Effector memory CD8-positive, alpha-beta T cell (primary cell): ENCODE results near the gene BRF1.
"Not testable (repeated sequence)": the region's sequence is repeated elsewhere in the genome, so short reads cannot be mapped to it uniquely, and the experiment has no call there.

Experiments used
- ATAC-seq: fragments of 150-1000 bp; cut with Tn5 transposase; replicated peaks from 2 replicates; pipeline ENCODE4 v1.10.0; 2021; ENCODE audit warnings: mild to moderate bottlenecking, moderate library complexity
- DNase-seq, 3 experiments: peaks; one replicate each; pipeline ENCODE4 v3.0.0; 2021
- H3K27ac Mint-ChIP-seq, 2 donors: one replicate each; pipeline ENCODE4 v1.8.0; 2022; ENCODE audit warnings: mild to moderate bottlenecking in 2 of 2, mixed read lengths in 2 of 2, moderate library complexity in 2 of 2
- H3K27me3 Mint-ChIP-seq, 2 donors: one replicate each; pipeline ENCODE4 v1.8.0; 2022; ENCODE audit warnings: mixed read lengths in 2 of 2
- H3K36me3 Mint-ChIP-seq: one replicate; pipeline ENCODE4 v1.8.0; 2022; ENCODE audit warnings: mild to moderate bottlenecking, moderate library complexity, mixed read lengths; ENCODE audit not compliant: insufficient read depth
- H3K4me1 Mint-ChIP-seq, 2 donors: one replicate each; pipeline ENCODE4 v1.8.0; 2022; ENCODE audit warnings: low read depth in 2 of 2, mixed read lengths in 2 of 2
- H3K4me3 Mint-ChIP-seq, 2 donors: one replicate each; pipeline ENCODE4 v1.8.0; 2022; ENCODE audit warnings: mild to moderate bottlenecking in 2 of 2, mixed read lengths in 2 of 2, moderate library complexity in 2 of 2
- H3K9me3 Mint-ChIP-seq, 2 donors: one replicate each; pipeline ENCODE4 v1.8.0; 2022; ENCODE audit warnings: mixed read lengths in 2 of 2

The BRF1 gene

GRCh38 chr14:105283899-105284298, 16.9 kb downstream of the BRF1 start:
- Mint-ChIP-seq H3K27ac (peak overlapping the region in 1 of 2 donors; percentile 31), H3K9me3 (no peaks in the 10 kb centered on the region), H3K27me3 (no peaks in the 10 kb centered on the region), H3K4me1 (peaks cover 19 to 37% of the 10 kb centered on the region in 2 donors), H3K4me3 (no peak overlapping the region), H3K36me3 (peaks cover 18% of the 10 kb centered on the region)
- ATAC-seq (no peak), DNase-seq (no peak)

- Mint-ChIP-seq H3K27ac (no peak overlapping the region), H3K36me3 (peaks cover 21% of the 10 kb centered on the region), H3K4me3 (no peak overlapping the region), H3K27me3 (no peaks in the 10 kb centered on the region), H3K4me1 (peaks cover 19 to 38% of the 10 kb centered on the region in 2 donors), H3K9me3 (no peaks in the 10 kb centered on the region)
- DNase-seq (no peak), ATAC-seq (no peak)
Measured at GRCh38 chr14:105283028-105283427, 17.8 kb downstream of the BRF1 start.

- Mint-ChIP-seq H3K4me1 (peaks cover 19 to 33% of the 10 kb centered on the region in 2 donors), H3K4me3 (no peak overlapping the region), H3K27me3 (no peaks in the 10 kb centered on the region), H3K9me3 (no peaks in the 10 kb centered on the region), H3K27ac (no peak overlapping the region), H3K36me3 (peaks cover 24% of the 10 kb centered on the region)
- DNase-seq: no peak
- ATAC-seq: no peak
Measured at GRCh38 chr14:105282098-105282725, 18.6 kb downstream of the BRF1 start.

- H3K9me3 Mint-ChIP-seq: no peaks in the 10 kb centered on the region
- H3K27ac Mint-ChIP-seq: no peak overlapping the region
- H3K36me3 Mint-ChIP-seq: peaks cover 21% of the 10 kb centered on the region
- ATAC-seq (no peak), DNase-seq (no peak)
- H3K4me3 Mint-ChIP-seq: no peak overlapping the region
- no peaks in the 10 kb centered on the region for H3K27me3 Mint-ChIP-seq
- H3K4me1 Mint-ChIP-seq: peaks cover 14 to 30% of the 10 kb centered on the region in 2 donors
Measured at GRCh38 chr14:105281371-105282097, 19.3 kb downstream of the BRF1 start.

GRCh38 chr14:105280525-105280924, 20.3 kb downstream of the BRF1 start:
- H3K36me3 Mint-ChIP-seq: peaks cover 23% of the 10 kb centered on the region
- no peak overlapping the region for H3K27ac Mint-ChIP-seq
- no peak overlapping the region for H3K4me3 Mint-ChIP-seq
- DNase-seq: no peak
- no peaks in the 10 kb centered on the region for H3K9me3 Mint-ChIP-seq
- H3K4me1 Mint-ChIP-seq: peaks cover 15 to 30% of the 10 kb centered on the region in 2 donors
- no peak for ATAC-seq
- H3K27me3 Mint-ChIP-seq: no peaks in the 10 kb centered on the region

GRCh38 chr14:105279642-105280361, 21.0 kb downstream of the BRF1 start:
- Mint-ChIP-seq H3K4me3 (no peak overlapping the region), H3K27ac (no peak overlapping the region), H3K27me3 (no peaks in the 10 kb centered on the region), H3K36me3 (peaks cover 24% of the 10 kb centered on the region), H3K4me1 (peaks cover 17 to 29% of the 10 kb centered on the region in 2 donors), H3K9me3 (no peaks in the 10 kb centered on the region)
- no peak for ATAC-seq
- DNase-seq: no peak

GRCh38 chr14:105277448-105277847, 23.4 kb downstream of the BRF1 start:
- ATAC-seq, H3K4me3 Mint-ChIP-seq, DNase-seq, H3K27me3 Mint-ChIP-seq, H3K9me3 Mint-ChIP-seq: not testable (repeated sequence)
- Mint-ChIP-seq H3K4me1 (peaks cover 16 to 21% of the 10 kb centered on the region in 2 donors), H3K36me3 (peaks cover 26% of the 10 kb centered on the region), H3K27ac (peak overlapping the region in 1 of 2 donors; percentile 84)

- Mint-ChIP-seq H3K36me3 (peaks cover 26% of the 10 kb centered on the region), H3K9me3 (no peaks in the 10 kb centered on the region), H3K27ac (peak overlapping the region; percentile 38 to 89), H3K4me3 (peak overlapping the region in 1 of 2 donors; percentile 38), H3K27me3 (no peaks in the 10 kb centered on the region), H3K4me1 (peaks cover 12 to 14% of the 10 kb centered on the region in 2 donors)
- ATAC-seq (no peak), DNase-seq (no peak)
Measured at GRCh38 chr14:105275267-105275946, 25.4 kb downstream of the BRF1 start.

GRCh38 chr14:105274637-105275036, 26.2 kb downstream of the BRF1 start:
- Mint-ChIP-seq H3K36me3 (peaks cover 23% of the 10 kb centered on the region), H3K27ac (peak overlapping the region in 1 of 2 donors; percentile 49), H3K4me1 (peaks cover 12 to 14% of the 10 kb centered on the region in 2 donors), H3K9me3 (no peaks in the 10 kb centered on the region), H3K4me3 (no peak overlapping the region), H3K27me3 (no peaks in the 10 kb centered on the region)
- no peak for DNase-seq
- ATAC-seq: no peak

- no peak for ATAC-seq
- no peaks in the 10 kb centered on the region for H3K27me3 Mint-ChIP-seq
- H3K4me1 Mint-ChIP-seq: peaks cover 7 to 13% of the 10 kb centered on the region in 2 donors
- no peaks in the 10 kb centered on the region for H3K9me3 Mint-ChIP-seq
- DNase-seq: no peak
- no peak overlapping the region for H3K27ac Mint-ChIP-seq
- H3K4me3 Mint-ChIP-seq: no peak overlapping the region
- peaks cover 35% of the 10 kb centered on the region for H3K36me3 Mint-ChIP-seq
Measured at GRCh38 chr14:105273062-105273461, 27.7 kb downstream of the BRF1 start.

- no peaks in the 10 kb centered on the region for H3K9me3 Mint-ChIP-seq
- no peak overlapping the region for H3K27ac Mint-ChIP-seq
- no peaks in the 10 kb centered on the region for H3K27me3 Mint-ChIP-seq
- DNase-seq (no peak), ATAC-seq (no peak)
- H3K36me3 Mint-ChIP-seq: peaks cover 35% of the 10 kb centered on the region
- peaks cover 7 to 13% of the 10 kb centered on the region in 2 donors for H3K4me1 Mint-ChIP-seq
- H3K4me3 Mint-ChIP-seq: no peak overlapping the region
Measured at GRCh38 chr14:105272623-105273022, 28.2 kb downstream of the BRF1 start.

- Mint-ChIP-seq H3K27me3 (no peaks in the 10 kb centered on the region), H3K27ac (no peak overlapping the region), H3K9me3 (no peaks in the 10 kb centered on the region), H3K4me1 (peaks cover 7 to 13% of the 10 kb centered on the region in 2 donors), H3K4me3 (no peak overlapping the region), H3K36me3 (peaks cover 38% of the 10 kb centered on the region)
- DNase-seq (no peak), ATAC-seq (no peak)
Measured at GRCh38 chr14:105271224-105271890, 29.4 kb downstream of the BRF1 start.

GRCh38 chr14:105269405-105269804, 31.4 kb downstream of the BRF1 start:
- H3K36me3 Mint-ChIP-seq: peaks cover 40% of the 10 kb centered on the region
- no peaks in the 10 kb centered on the region for H3K9me3 Mint-ChIP-seq
- ATAC-seq: no peak

More at GRCh38 chr14:105269405-105269804, 31.4 kb downstream of the BRF1 start:
- Mint-ChIP-seq H3K4me1 (peaks cover 7 to 9% of the 10 kb centered on the region in 2 donors), H3K27ac (no peak overlapping the region), H3K27me3 (no peaks in the 10 kb centered on the region), H3K4me3 (no peak overlapping the region)
- DNase-seq: no peak
